HG03066 (cell line): ENCODE results near the gene TBXT.
"Not testable (repeated sequence)": the region's sequence is repeated elsewhere in the genome, so short reads cannot be mapped to it uniquely, and the experiment has no call there.

Experiments used
- ATAC-seq: cut with Tn5 transposase; IDR thresholded peaks from one replicate; pipeline ENCODE4 v1.9.1; 2021; ENCODE audit warnings: low read depth; ENCODE audit not compliant: unreplicated experiment

Gene TBXT, protein sequence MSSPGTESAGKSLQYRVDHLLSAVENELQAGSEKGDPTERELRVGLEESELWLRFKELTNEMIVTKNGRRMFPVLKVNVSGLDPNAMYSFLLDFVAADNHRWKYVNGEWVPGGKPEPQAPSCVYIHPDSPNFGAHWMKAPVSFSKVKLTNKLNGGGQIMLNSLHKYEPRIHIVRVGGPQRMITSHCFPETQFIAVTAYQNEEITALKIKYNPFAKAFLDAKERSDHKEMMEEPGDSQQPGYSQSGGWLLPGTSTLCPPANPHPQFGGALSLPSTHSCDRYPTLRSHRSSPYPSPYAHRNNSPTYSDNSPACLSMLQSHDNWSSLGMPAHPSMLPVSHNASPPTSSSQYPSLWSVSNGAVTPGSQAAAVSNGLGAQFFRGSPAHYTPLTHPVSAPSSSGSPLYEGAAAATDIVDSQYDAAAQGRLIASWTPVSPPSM

GRCh38 chr6:166167801-166168615 is at the start of gene TBXT:
TSS of gene TBXT (minus strand) at chr6:166167851. CDS start at chr6:166167591, 260 bp downstream.
- no peak for ATAC-seq

DNA sequence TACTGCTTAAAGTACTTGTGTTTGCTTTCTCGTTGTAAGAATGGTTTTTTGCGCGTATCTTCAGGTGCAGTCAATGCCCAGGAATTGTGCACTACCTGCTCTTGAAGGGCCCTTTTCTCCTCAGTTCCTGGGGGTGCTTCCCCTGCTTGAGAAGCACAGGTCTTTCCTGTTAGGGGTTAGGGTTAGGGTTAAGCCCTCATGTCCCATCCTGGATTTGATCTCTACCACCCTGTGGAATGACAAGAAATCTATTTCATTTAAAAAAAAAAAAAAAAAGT is 39.6 kb upstream of the TBXT start:
- no peak for ATAC-seq

DNA sequence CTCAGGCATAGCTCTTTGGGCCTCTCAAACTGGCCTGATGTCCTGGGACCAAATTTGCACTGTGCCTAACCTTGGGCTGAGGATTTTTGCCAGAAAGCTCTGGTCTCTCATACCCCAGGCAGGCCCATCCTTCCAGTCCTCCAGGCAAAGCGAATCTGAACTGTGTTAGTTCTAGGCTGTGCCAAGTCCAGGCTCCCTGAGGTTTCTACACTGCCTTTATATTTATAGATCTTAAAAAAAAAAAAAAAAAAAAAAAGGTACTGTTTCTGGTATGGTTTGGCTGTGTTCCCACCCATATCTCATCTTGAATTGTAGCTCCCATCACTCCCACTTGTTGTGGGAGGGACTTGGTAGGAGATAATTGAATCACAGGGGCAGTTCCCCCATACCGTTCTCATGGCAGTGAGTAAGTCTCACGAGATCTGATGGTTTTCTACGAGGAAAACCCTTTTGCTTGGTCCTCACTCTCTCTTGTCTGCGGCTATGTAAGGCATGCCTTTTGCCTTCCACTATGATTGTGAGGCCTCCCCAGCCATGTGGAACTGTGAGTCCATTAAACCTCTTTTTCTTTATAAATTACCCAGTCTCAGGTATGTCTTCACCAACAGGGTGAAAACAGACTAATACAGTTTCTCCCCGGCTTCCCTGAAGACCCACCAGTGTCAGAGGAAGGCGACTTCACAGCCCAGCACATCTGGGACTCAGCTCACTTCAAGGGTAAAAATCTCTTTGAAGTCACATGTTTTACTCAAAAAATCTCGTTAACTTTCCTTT is 39.0 kb upstream of the TBXT start:
- no peak for ATAC-seq

DNA sequence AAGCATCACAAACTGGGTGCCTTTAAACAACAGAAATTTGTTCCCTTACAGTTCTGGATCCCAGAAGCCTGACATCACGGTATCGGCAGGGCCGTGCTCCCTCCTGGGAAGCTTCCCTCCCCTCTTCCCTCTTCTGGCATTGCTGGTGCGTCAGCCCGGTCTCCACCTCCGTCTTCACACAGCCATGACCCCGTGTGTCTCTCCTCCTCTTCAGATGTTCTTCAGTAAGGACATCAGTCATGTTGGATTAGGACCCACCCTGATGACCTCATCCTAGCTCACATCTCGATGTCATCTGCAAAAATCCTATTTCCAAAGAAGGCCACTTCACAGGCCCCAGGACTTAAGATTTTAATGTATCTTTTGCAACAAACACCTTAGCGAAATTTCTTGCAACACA is 38.4 kb upstream of the TBXT start:
- ATAC-seq: no peak

DNA sequence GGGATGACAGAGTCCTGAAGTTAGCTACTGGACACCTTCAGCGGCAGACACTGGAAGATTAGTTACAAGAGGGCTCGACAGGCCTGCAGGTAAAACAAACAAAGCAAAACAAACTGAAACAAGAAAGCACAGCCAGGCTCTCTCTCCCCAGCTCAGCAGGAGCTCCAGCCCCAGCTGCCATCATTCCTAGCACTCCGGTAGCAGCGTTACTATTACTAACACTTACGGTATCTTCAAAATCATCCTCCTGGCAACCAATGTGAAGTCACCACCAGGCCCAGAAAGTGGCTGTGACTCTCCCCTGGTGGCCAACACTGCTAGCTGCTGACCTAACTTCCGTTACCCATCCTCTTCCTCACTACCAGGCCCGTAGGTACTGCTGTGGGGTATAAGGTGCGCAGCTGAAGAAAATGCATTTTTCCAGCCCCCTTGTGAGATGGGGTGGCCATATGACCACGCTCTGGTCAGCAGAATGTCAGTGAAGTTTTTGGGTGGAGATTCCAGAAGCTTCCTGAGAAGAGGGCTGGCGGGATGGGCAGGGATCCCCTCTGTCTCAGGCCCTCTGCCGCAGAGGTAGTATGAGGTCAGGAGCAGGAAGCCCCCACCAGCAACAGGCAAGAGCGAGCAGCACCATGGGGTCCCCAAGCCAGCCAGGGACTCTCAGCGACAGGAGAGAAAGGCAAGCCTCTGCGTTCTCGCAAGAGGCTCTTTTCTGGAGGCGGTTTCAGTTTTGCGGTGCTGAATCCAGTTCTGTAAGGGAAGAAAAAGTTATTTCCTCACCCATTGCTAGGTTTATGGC is 37.4 kb upstream of the TBXT start:
- no peak for ATAC-seq

- no peak for ATAC-seq
These were observed 36.1 kb upstream of the TBXT start for GRCh38 chr6:166203641-166204222.

GRCh38 chr6:166203003-166203640 is 35.5 kb upstream of the TBXT start:
- ATAC-seq: no peak

- ATAC-seq: peak; percentile 69
These were observed 34.7 kb upstream of the TBXT start for GRCh38 chr6:166202321-166202733.

DNA sequence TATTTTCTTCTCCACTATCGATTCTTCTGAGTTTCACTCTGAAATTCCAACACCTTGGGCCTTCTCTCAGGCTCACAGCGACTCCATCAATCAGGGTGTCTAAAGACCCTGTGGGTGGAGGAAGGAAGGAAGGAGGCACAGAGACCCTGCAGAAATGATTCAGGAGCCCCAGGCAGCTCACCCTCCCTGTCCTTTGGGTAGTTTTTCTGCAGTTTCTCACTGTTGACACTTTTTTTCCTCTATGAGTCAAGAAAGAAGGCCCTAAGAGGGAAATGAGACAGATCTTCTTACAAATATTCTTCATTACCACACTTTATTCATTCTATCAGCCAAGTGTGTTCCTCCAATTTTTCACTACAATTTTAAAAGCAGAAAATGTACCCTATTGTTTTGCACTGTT is 34.2 kb upstream of the TBXT start:
- ATAC-seq: peak; percentile 29

DNA sequence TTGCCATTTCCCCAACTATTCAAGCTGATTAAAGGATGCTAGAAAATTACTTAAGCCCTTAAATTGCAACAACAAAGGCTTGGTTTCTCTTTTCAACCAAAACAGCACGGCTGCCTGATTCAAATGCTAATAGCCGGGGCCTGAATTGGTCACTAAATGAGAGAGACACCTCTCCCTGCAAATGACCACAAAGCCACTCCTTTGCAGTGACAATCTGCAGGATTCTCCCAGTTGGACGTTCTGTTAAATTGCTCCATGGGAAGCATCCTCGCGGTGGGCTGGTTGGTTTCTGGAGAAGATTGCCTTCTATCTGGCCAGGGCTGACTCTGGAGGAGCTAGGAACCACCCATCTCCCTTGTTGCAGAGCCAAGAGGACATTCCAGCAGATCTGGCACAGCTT is 29.7 kb upstream of the TBXT start:
- ATAC-seq: no peak

GRCh38 chr6:166195860-166196238 is 28.2 kb upstream of the TBXT start:
- ATAC-seq: no peak

- ATAC-seq: no peak
These were observed 27.5 kb upstream of the TBXT start for GRCh38 chr6:166194914-166195859.

GRCh38 chr6:166192557-166192956 is 24.9 kb upstream of the TBXT start:
- no peak for ATAC-seq

GRCh38 chr6:166192136-166192535 is 24.5 kb upstream of the TBXT start:
- no peak for ATAC-seq

GRCh38 chr6:166179704-166180103 is 12.1 kb upstream of the TBXT start:
- no peak for ATAC-seq

DNA sequence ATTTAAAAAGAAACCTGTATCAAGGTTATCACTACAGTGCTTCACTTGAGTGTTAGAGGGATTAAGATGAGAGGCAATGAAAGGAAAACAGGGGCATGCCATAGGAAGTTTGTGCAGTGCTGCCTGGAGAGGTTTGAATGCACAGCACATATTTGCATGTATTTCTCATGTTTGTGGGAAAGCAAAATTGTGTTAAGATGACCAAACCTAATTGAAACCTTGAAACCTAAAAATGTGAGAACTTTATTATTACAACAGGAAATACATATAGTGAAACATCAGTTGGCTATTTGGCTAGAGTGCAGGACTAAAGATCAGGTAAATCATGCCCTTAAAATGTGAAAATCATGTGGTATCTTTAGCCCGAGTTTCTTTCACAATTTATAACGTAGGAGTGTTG is 8.5 kb upstream of the TBXT start:
- no peak for ATAC-seq

DNA sequence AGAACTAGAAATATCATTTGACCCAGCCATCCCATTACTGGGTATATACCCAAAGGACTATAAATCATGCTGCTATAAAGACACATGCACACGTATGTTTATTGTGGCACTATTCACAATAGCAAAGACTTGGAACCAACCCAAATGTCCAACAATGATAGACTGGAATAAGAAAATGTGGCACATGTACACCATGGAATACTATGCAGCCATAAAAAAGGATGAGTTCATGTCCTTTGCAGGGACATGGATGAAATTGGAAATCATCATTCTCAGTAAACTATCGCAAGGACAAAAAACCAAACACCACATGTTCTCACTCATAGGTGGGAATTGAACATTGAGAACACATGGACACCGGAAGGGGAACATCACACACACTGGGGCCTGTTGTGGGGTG is 7.4 kb upstream of the TBXT start:
- not testable (repeated sequence) for ATAC-seq

DNA sequence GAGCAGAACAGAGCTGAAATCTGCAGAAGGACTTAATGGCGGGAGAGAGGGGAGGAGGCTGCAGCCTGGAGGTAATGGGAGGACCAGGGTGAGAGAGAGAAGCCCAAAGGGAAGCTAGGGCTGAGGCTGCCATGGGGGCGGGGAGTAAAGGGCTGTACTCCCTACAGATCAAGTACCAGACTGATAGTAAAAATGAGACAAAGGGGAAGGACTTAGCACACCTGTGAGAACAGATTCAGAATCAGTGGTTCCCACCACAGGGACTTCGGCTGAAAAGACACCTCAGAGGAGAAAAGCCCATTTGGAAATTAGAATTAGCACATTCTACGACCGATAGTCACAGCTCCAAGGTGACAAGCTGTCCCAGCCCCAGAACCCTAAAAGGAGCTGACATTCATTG is 6.4 kb upstream of the TBXT start:
- no peak for ATAC-seq
